HL-60 (cell line): ENCODE measurements around the gene CPT1A.
"Not testable (repeated sequence)": the region's sequence is repeated elsewhere in the genome, so short reads cannot be mapped to it uniquely, and the experiment has no call there.

Experiments used
- DNase-seq, 2 experiments: peaks; one replicate each; pipeline ENCODE4 v3.0.0-alpha.2; 2010 to 2020; ENCODE audit warnings: low read depth in 1 of 2, low spot score in 1 of 2
- H3K27ac ChIP-seq: fragments of 250-450 bp; sonication (Bioruptor Pico); replicated peaks from 2 replicates; pipeline ENCODE4 v1.5.1; 2020; ENCODE audit warnings: mild to moderate bottlenecking, moderate library complexity
- H3K27me3 ChIP-seq: fragments of 250-450 bp; sonication (Bioruptor Pico); 2 replicates; pipeline ENCODE4 v1.5.1; 2021; ENCODE audit warnings: mild to moderate bottlenecking, moderate library complexity; ENCODE audit not compliant: insufficient read depth, poor library complexity, severe bottlenecking
- H3K4me3 ChIP-seq: replicated peaks from 2 replicates; pipeline ENCODE4 v1.5.1; 2011; ENCODE audit warnings: mild to moderate bottlenecking, control low read depth, low read length; ENCODE audit not compliant: insufficient read depth
- CTCF ChIP-seq: IDR thresholded peaks from one replicate; pipeline ENCODE4 v1.5.1; 2011; ENCODE audit warnings: low read length, control low read depth, inconsistent platforms; ENCODE audit not compliant: insufficient read depth
- GABPA ChIP-seq: IDR thresholded peaks from 2 replicates; pipeline ENCODE4 v1.6.1; 2012; ENCODE audit warnings: low read depth
- POLR2AphosphoS5 ChIP-seq: IDR thresholded peaks from 2 replicates; pipeline ENCODE4 v1.6.1; 2012; ENCODE audit warnings: low read depth
- REST ChIP-seq: IDR thresholded peaks from 2 replicates; pipeline ENCODE4 v1.6.1; 2012; ENCODE audit warnings: low read depth; ENCODE audit not compliant: insufficient replicate concordance
- SPI1 ChIP-seq: IDR thresholded peaks from 2 replicates; pipeline ENCODE4 v1.6.1; 2012; ENCODE audit warnings: low read depth, mild to moderate bottlenecking, borderline replicate concordance

The CPT1A gene

GRCh38 chr11:68862421-68862820 lies 20.7 kb upstream of the CPT1A start:
- no peak overlapping the region for H3K27ac ChIP-seq
- no peak for TF ChIP-seq REST
- no peak for TF ChIP-seq GABPA
- no peak for TF ChIP-seq POLR2AphosphoS5
- no peak for DNase-seq
- H3K27me3 ChIP-seq = no peaks in the 10 kb centered on the region
- no peak overlapping the region for H3K4me3 ChIP-seq

GRCh38 chr11:68859123-68859522 lies 17.4 kb upstream of the CPT1A start:
- no peak overlapping the region for H3K4me3 ChIP-seq
- H3K27ac ChIP-seq = no peak overlapping the region
- DNase-seq = no peak
- TF ChIP-seq CTCF (no peak), GABPA (no peak), REST (no peak), POLR2AphosphoS5 (no peak), SPI1 (no peak)
- no peaks in the 10 kb centered on the region for H3K27me3 ChIP-seq

GRCh38 chr11:68857037-68857586 lies 15.4 kb upstream of the CPT1A start:
- H3K27ac ChIP-seq = no peak overlapping the region
- no peaks in the 10 kb centered on the region for H3K27me3 ChIP-seq
- H3K4me3 ChIP-seq = no peak overlapping the region
- TF ChIP-seq POLR2AphosphoS5 = no peak
- TF ChIP-seq SPI1 = no peak
- no peak for TF ChIP-seq CTCF
- no peak for TF ChIP-seq REST
- no peak for TF ChIP-seq GABPA
- no peak for DNase-seq

GRCh38 chr11:68856425-68857030 lies 14.8 kb upstream of the CPT1A start:
- not testable (repeated sequence) for H3K27me3 ChIP-seq, H3K27ac ChIP-seq, H3K4me3 ChIP-seq, DNase-seq
